Kidney tubule cell (primary cell): Measurements from ENCODE around the gene TJP1.

ENCODE experiments used
- DNase-seq: peaks from one replicate; pipeline ENCODE4 v3.0.0-alpha.2; 2018; ENCODE audit warnings: low spot score

Gene TJP1

GRCh38 chr15:29682781-29683180, 139.5 kb downstream of the TJP1 start:
- peak; percentile 60 for DNase-seq

- DNase-seq, result no peak
Observed at GRCh38 chr15:29682361-29682760, 139.9 kb downstream of the TJP1 start.

DNA sequence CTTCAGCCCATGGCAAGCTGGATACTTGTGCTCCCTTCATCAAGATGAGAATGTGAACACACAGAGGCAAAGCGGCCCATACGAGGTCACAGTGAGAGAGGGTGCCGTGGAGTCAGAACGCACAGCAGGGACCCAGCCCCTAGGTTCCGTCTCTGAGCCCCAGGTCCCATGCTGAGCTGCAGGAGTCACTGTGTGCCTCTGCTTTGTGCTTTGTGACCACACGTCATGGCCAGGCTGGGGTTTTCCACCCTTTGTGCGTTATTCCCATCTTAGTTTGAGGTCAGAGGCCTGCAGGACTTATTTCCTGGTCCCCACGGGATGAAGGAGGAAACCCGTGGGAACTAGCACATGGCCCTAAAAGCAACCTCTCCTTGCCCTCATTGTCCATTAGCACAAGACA, 140.3 kb downstream of the TJP1 start:
- DNase-seq, result no peak

DNA sequence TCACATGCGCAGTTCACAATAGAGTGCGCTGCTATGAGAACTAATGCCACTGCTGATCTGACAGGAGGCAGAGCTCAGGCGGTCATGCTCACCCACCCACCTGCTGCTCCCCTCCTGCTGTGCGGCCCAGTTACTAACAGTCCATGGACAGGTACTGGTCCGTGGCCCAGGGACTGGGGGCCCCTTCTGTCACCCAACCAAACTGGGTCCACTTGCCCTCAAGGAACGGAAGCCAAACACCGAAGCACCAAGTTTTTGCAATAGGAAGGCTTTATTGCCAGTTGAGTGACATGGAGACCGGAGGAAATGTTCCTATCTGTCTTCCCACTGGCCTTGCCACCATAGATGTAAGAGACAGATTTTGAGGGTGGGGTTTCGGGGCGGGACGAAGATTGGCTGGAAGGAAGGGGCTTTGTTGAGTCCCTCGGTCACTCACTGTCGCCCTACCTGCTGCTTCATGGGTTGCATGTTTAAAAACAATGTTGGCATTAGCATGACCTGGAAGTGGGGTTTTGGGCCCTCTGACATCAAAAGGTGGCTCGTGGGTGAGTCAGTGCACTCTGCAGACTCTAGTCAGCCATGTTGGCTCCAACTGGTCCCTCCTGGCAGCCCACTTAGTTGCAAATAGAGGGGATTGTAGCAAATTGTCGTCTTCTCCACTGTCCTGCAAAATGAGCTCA, 141.0 kb downstream of the TJP1 start:
- no peak for DNase-seq

DNA sequence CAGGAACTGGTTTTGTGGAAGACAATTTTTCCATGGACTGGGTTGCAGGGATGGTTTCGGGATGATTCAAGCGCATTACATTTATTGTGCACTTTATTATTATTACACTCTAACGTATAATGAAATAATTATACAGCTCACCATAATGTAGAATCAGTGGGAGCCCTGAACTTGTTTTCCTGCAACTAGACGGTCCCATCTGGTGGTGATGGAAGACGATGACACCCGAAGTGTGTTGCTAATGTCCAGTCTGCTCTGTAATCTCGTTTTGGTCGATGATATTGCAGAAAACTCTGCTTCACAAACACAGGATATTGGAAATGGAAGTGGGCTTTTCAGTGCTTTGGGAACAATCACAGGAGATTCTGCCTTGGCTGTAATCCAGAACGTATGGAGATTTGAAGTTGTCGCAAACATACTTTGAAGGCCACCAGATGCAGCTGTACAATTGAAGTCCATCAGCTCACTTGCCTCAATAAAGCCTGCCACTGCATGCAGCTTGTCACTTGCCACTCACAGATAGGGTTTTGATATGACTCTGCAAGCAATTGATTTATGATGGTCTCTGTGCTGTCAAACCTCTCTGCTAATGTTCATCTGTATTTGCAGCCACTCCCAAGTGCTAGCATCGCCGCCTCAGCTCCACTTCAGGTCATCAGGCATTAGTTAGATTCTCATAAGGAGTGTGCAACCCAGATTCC, 141.7 kb downstream of the TJP1 start:
- no peak for DNase-seq

DNA sequence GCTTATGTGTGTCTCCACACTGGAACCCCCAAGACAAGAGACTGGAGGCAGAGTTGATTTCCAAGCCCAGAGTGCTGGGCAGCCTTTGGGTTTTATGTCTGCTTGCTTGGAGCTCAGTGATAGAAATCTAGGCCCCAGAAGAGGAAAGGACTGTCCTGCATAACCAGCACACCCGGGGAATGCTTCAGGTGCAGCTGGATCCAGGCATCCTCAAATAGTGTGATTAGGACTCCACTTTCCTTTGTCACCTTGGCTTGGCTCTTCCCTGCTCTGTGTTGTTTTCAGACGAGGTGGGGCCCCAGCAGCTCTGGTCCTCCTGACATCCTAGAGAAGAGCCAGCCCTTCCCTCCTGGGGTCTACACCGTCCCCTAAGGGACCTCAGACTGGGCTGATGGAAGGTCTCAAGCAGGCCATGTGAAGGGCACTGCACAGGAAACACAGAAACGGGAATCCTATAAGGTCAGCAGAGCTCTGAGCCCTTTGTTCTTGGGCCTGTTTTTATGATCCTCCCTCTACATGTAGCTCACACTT, 143.7 kb downstream of the TJP1 start:
- no peak for DNase-seq

DNA sequence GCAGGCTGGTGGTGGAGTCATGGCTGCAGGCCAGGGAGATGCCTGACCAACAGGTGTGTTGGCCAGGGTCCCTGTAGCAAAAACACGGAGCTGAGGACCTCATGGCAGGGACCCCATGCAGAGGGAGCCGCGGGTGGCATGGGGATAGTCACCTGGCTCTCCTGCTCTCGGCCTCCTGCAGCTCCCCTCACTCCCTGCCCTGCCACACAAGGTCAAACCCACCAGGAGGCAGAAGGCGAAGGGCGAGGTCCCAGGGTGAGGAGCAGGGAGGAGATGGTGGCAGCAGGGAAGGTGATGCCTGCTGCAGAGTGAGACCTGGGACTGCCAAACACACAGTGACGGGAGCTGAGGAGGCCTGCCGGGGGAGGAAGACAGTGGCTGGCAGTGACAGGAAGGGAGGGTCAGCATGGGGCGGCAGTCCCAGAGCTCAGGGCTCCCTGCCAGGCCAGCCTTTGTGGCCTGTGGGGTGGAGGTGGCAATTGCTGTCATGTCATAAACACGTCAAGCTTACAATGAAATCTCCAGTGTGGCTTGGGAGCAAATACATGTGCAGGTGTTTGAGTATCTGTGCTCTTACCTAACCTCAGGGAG, 144.3 kb downstream of the TJP1 start:
- DNase-seq, result no peak

DNA sequence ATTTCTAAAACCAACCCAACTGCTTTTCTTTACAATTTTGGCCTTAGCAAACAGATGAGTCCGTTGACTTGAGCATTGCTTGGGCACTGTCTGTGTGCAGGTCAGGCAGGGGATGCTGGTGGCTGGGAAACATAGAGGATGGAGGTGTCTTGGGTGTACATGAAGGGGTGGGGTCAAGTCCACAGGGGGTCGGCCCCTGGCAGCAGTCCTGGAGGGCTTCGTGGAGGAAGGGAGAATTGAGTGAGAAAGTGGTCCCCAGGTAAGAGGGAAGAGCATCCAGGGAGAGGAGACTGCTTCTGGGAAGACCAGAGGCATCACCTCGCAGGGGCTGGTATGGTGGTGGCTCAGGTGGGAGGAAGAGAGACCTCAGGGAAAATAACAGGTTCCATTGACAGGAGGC, 144.8 kb downstream of the TJP1 start:
- no peak for DNase-seq

GRCh38 chr15:29676961-29677402, 145.3 kb downstream of the TJP1 start:
- DNase-seq, result peak; percentile 73

DNA sequence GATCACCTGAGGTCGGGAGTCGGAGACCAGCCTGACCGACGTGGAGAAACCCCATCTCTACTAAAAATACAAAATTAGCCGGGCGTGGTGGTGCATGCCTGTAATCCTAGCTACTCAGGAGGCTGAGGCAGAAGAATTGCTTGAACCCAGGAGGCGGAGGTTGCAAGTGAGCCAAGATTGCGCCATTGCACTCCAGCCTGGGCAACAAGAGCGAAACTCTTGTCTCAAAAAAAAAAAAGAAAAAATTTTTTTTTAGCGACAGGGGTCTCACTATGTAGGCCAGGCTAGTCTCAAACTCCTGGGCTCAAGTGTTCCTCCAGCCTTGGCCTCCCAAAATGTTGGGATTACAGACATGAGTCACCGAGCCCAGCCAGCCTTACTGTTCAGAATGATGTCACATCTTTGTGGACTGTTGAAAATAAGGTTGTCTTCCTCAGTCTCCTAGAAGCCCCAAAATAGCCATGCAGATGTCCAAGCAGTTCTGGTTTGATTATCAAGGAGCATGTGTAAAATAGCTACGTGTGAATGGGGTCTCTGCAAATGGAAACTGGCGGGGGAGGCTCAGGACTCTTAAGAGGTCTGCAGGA, 145.8 kb downstream of the TJP1 start:
- DNase-seq, result peak; percentile 75

DNA sequence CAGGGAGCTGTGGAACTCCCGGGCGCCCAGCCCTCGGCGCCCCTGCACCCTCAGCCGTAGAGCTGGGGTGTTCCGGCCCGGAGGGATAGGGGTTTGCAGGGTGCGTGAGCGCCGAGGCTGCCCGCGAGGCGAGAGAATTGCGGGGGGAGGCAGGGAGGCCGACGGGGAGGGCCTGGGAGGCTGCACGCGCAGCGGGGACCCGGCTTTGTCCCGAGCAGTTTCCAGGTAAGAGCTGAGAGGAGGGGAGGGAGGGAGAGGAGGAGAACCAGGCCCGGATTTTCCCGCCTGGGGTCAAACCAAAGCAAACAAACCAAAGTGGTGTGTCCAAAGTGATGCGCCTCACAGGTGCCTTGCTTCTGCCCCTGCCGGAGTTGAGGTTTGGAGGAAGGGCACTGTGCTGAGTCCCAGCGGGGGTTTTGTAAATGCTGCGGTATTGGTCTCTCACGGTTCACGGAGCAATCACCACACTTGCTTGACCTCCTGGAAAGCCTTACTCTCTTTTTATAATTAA, 146.4 kb downstream of the TJP1 start:
- DNase-seq, result peak; percentile 89

DNA sequence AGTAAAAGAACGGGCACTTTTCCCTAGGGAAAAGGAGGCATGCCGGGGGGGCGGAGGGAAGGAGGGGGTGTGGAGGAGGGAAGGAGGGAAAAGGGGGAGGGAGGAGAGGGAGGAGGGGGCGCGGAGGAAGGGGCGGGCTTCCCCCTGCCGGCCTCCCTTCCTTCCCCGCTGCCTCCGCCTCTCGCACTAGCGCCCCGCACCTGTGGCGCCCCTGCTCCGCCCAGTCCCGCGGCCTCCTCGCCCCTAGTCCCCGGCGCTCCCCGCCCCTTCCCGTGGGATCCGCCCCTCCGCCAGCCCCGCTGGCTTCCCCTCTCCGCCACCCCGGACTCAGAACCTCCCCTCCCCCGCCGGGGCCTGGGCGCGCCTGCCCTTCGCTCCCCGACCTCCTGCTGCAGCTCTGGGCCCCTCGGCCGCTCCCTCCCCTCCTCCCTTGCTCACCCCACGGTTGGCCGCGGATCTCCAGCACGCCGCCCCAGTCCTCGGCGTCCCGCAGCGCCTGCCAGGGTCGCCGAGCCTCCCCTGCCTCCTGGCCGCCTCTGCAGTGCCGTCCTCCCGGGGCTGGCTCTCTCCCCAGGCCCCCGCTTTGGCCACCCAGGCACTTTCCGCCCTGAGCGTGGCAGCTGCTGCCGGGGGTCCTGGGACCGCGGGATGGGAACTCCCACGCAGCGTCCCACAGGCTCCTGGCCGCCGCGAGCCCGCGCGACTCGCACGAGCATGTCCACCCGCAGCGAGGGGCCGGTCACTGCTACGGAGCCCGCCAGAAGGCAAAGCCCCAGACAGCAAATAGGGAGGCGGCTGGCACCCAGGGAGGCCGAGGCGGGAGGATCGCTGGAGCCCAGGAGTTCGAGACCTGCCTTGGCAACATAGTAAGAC, 147.4 kb downstream of the TJP1 start:
- peak; percentile 75 for DNase-seq

GRCh38 chr15:29672923-29673809, 149.1 kb downstream of the TJP1 start:
- peak; percentile 52 for DNase-seq

- DNase-seq, result no peak
Observed at GRCh38 chr15:29672446-29672845, 149.8 kb downstream of the TJP1 start.

DNA sequence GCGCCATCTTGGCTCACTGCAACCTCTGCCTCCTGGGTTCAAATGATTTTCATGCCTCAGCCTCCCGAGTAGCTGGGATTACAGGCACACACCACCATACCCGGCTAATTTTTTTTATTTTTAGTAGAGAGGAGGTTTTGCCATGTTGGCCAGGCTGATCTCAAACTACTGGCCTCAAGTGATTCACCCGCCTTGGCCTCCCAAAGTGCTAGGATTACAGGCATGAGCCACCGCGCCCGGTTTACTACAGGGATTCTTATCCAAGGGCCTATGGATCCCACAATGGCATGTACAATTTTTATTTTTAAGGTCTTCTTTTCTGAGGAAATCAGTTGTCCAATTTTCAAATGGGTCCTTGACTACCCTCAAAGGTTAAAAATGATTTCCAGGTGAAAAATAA, 150.2 kb downstream of the TJP1 start:
- DNase-seq, result peak; percentile 29

GRCh38 chr15:29670998-29671981, 151.0 kb downstream of the TJP1 start:
- peak; percentile 98 for DNase-seq

DNA sequence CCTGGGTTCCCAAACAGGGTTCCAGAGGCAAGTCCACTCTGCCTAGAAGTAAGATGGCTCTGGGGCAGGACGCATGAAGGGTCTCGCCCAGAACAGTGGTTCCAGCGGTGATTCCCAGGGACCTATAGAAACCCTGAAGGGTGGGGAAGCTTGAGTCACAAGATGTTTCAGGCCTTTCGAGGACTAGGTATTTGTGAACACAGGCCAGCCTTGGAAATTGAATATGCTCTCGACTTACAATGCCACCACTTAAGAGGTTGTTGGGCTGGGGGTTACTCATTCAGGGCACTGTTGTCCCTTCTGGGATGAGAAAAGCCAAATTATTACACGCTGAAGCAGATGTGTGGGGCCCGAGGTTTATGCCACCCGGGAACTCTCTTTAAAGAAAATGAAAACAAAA, 152.0 kb downstream of the TJP1 start:
- no peak for DNase-seq

DNA sequence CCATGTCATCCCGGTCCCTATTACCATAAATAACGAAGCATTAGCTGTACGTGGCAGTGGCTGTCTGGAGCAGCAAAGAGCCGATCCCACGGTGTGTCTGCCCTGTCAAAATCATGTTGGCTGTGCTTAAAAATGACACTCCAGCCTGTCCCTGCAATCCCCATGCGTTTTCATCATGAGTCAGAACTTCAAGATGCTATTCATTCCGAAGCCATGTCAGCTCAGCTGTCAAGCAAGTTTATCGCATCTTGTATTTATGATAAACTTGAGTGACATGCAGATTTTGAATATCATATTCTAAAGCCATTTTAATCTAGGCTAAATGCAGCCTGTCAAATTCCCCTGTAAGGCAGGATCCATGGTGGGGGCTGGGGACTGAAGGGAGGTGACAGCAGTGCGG, 152.4 kb downstream of the TJP1 start:
- peak; percentile 72 for DNase-seq

DNA sequence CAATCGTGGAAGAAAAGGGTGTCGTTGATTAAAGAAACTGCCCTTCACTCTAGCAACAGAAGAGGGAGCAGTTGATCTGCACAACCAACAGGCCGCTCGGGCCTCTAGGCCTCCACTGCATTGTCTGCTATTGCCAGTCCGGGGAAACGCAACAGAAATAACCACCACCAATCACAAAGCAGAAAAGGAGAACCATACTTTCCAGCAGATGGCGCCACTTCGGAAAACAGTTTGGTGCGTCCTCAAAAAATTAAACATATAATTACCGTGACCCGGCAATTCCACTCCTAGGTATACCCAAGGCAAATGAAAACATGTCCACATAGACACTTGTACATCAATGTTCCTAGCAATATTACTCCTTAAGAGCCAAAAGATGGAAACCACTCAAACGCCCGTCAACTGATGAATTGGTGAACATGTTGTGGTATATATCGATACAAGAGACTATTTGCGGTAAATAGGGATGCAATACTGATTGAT, 154.1 kb downstream of the TJP1 start:
- DNase-seq, result peak; percentile 91
